ENCODE data around the gene CIITA. TPM values are rescaled to one million over a fixed set of nuclear protein-coding genes. Genes with fewer than 3 reads are reported as not detected.
"Not testable (repeated sequence)": the region's sequence is repeated elsewhere in the genome, so short reads cannot be mapped to it uniquely, and the experiment has no call there.

CIITA gene
- total RNA-seq, 2 donors from 2014 or later = 6.5 to 6.6 TPM

DNA sequence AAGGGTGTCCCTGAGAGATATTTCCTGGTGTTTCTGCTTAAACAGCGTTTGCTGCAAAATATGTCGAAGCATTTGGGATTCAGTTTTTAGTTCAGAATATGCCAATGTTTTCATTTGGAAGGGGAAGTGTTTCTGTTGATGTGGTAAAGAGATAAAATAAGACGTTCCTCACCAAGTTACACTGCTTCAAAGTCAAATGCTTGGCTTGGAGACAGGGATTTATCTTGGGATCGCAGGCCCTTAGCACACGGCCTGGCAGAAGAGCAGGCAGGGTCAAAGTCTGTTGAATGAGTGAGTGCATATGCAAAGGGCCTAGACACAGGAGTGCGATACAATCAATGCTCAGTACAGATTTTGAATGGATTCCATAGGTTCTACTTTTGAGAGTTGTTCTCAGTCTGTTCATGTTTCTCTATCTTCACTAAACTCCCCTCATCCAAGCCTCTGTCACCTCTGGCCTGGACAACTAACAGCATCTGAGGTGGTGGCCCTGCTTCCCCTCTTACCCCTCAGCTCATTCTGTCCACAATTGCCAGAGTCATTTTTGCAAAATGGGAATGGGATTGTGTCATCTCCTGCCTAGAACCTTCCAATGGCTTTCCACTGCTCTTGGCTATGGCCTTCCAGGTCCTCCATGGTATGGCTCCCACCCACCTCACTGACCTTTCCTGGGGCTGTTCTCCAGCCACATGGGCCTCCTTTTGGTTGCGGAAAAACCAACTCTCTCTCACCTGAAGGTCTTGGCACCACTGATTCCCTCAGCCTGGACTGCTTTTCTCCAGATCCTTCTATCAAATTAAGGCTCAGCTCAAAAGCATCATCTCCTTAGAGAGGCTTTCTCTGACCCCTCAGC is 62.0 kb downstream of the CIITA start:
- H3K27ac ChIP-seq = peak overlapping the region in 1 of 4 donors; percentile 5
- 40 to 45% methylated on average over 7 of the region's 7 CpGs for WGBS, 2 donors
- TF ChIP-seq POLR2A (IDR thresholded peaks at IDR 0.05) = no peak
- TF ChIP-seq CTCF (IDR thresholded peaks at IDR 0.05) = no peak
- intact Hi-C loops (cut with DNase I) = no loop called here
- H3K36me3 ChIP-seq (replicated peaks in 1 of 2; ENCODE audit: insufficient read depth in 1 of 2, low read depth in 2 of 2) = no peaks in the 10 kb centered on the region
- ATAC-seq = no peak
- no peaks in the 10 kb centered on the region for H3K9me3 ChIP-seq
- no peak overlapping the region for H3K4me3 ChIP-seq
- H3K4me1 ChIP-seq = peaks cover 88% of the 10 kb centered on the region
- DNase-seq = no peak
- no peaks in the 10 kb centered on the region for H3K27me3 ChIP-seq

GRCh38 chr16:10939649-10940234 is 62.7 kb downstream of the CIITA start:
- intact Hi-C loops (cut with DNase I) = no loop called here
- Histone ChIP-seq H3K4me1 (peaks cover 82% of the 10 kb centered on the region), H3K4me3 (no peak overlapping the region), H3K27ac (peak overlapping the region in 2 of 4 donors; percentile 5 to 41), H3K27me3 (no peaks in the 10 kb centered on the region), H3K9me3 (no peaks in the 10 kb centered on the region), H3K36me3 (replicated peaks in 1 of 2; ENCODE audit: insufficient read depth in 1 of 2, low read depth in 2 of 2) (no peaks in the 10 kb centered on the region)
- no peak for ATAC-seq
- no peak for TF ChIP-seq POLR2A (IDR thresholded peaks at IDR 0.05)
- DNase-seq = no peak
- WGBS, 2 donors = 72 to 76% methylated on average over 6 to 7 of the region's 7 CpGs

GRCh38 chr16:10940501-10941079 is 63.6 kb downstream of the CIITA start:
- DNase-seq = peak in 2 of 4 donors; percentile 30 to 43
- no peaks in the 10 kb centered on the region for H3K36me3 ChIP-seq (replicated peaks in 1 of 2; ENCODE audit: insufficient read depth in 1 of 2, low read depth in 2 of 2)
- peaks cover 81% of the 10 kb centered on the region for H3K4me1 ChIP-seq
- H3K9me3 ChIP-seq = no peaks in the 10 kb centered on the region
- WGBS, 2 donors = 3 to 17% methylated on average over 6 to 8 of the region's 8 CpGs
- no peaks in the 10 kb centered on the region for H3K27me3 ChIP-seq
- ATAC-seq = no peak
- H3K4me3 ChIP-seq = peak overlapping the region in 1 of 2 donors; percentile 82
- intact Hi-C loops (cut with DNase I) = no loop called here
- peak overlapping the region in 3 of 4 donors; percentile 41 to 83 (median 78) for H3K27ac ChIP-seq
- TF ChIP-seq CTCF (IDR thresholded peaks at IDR 0.05) (no peak), POLR2A (IDR thresholded peaks at IDR 0.05) (peak in 1 of 3 donors; percentile 12)

DNA sequence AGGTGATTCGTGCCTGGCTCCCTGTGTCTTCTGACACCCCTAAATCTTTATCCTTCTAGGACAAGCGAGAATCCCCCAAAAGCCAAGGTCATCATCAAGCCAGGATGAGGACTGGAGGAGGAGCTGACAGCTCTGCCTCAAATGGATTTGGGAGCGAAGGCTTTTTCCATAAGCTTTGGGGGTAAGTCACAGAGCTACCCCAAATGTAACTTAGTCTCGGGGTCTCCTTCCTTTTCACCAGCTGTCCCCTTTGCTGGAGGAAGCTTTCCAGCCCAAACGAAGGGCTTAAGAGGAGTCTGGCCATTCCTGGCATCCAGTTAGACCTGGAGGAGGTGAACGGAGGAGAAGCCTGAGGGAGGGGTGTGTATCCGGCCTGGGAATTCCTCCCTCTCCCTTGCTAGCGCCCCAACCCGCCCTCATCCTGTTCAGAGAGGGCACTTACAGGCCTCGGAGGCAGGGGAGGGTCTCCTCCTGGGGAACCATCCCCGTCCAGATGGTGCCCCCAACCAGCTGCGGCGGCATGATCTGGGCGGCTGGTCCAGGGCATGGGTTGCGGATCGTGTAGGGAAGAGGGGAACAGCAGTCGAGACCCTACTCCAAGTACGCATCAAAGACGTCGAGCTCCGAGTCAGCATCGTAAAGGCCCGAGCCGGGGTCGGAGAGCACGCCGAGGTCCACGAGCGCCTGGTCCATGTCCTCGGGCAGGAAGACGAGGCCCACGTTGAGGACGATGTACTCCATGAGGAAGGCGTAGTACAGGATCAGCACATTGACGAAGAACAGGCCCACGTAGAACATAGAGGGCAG is 64.3 kb downstream of the CIITA start:
- H3K36me3 ChIP-seq (replicated peaks in 1 of 2; ENCODE audit: insufficient read depth in 1 of 2, low read depth in 2 of 2) = no peaks in the 10 kb centered on the region
- peak overlapping the region; percentile 26 to 82 for H3K4me3 ChIP-seq
- ATAC-seq = no peak
- DNase-seq = no peak
- intact Hi-C loops (cut with DNase I) = no loop called here
- TF ChIP-seq POLR2A (IDR thresholded peaks at IDR 0.05) (no peak), CTCF (IDR thresholded peaks at IDR 0.05) (no peak)
- H3K27ac ChIP-seq = peak overlapping the region in 3 of 4 donors; percentile 41 to 83 (median 78)
- no peaks in the 10 kb centered on the region for H3K27me3 ChIP-seq
- H3K9me3 ChIP-seq = no peaks in the 10 kb centered on the region
- H3K4me1 ChIP-seq = peaks cover 81% of the 10 kb centered on the region
- WGBS, 2 donors = 2 to 6% methylated on average over 10 to 33 of the region's 36 CpGs

DNA sequence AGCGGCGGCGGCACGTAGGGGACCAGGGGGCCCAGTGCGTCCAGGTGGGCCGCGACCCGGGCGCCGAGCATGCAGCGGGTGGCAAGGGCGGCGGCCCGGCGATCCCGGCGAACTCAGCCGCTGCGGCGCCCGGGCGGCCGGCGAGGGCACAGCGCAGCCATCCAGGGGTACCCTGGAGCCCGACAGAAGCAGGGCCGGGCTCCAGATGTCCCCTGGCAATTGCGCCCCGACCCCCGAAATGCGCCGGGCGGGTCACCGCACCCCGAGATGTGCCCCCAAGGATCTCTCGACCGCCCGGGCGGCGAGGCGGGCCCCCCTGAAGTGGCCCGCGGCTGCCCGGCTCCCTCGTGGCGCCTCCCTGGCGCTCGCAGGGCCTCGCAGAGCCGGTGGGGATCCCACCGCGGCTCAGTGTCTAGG is 64.9 kb downstream of the CIITA start:
- Histone ChIP-seq H3K27ac (peak overlapping the region; percentile 4 to 83 (median 60)), H3K4me1 (peaks cover 83% of the 10 kb centered on the region), H3K4me3 (peak overlapping the region; percentile 63 to 82)
- WGBS, 2 donors = 0% methylated on average over 33 of the region's 52 CpGs; no CpG with 5 or more reads in 1 of the 2 donors
- DNase-seq; H3K27me3 ChIP-seq; intact Hi-C loops (cut with DNase I); H3K36me3 ChIP-seq (replicated peaks in 1 of 2; ENCODE audit: insufficient read depth in 1 of 2, low read depth in 2 of 2); H3K9me3 ChIP-seq: not testable (repeated sequence)
- ATAC-seq = peak; percentile 13
